ENCODE results near the gene CCT5.
A peak's percentile ranks its signal among the peaks of the same experiment; 100 is the strongest.
"Not testable (repeated sequence)": the region's sequence is repeated elsewhere in the genome, so short reads cannot be mapped to it uniquely, and the experiment has no call there.

CCT5 gene

GRCh38 chr5:10301842-10302610 lies 51.9 kb downstream of the CCT5 start:
- peak; percentile 31 for DNase-seq (ENCODE audit: low spot score)

GRCh38 chr5:10303201-10303600 lies 53.1 kb downstream of the CCT5 start:
- no peak for DNase-seq (ENCODE audit: low spot score)

- no peak for DNase-seq (ENCODE audit: low spot score)
These were observed 53.7 kb downstream of the CCT5 start for GRCh38 chr5:10303699-10304170.

GRCh38 chr5:10304932-10305331 lies 54.9 kb downstream of the CCT5 start:
- DNase-seq (ENCODE audit: low spot score) = no peak

GRCh38 chr5:10306114-10306513 lies 56.0 kb downstream of the CCT5 start:
- no peak for DNase-seq (ENCODE audit: low spot score)

- DNase-seq (ENCODE audit: low spot score) = no peak
These were observed 56.7 kb downstream of the CCT5 start for GRCh38 chr5:10306806-10307205.

GRCh38 chr5:10307206-10308148 lies 57.4 kb downstream of the CCT5 start, which contains the start of gene CMBL:
Gene CMBL, minus strand, starts transcription at chr5:10307902. Its CDS starts 17,140 bp downstream, at chr5:10290762.
- peak; percentile 72 for DNase-seq (ENCODE audit: low spot score)

GRCh38 chr5:10308844-10309243 lies 58.8 kb downstream of the CCT5 start:
- no peak for DNase-seq (ENCODE audit: low spot score)

GRCh38 chr5:10310066-10310779 lies 60.1 kb downstream of the CCT5 start:
- no peak for DNase-seq (ENCODE audit: low spot score)

GRCh38 chr5:10310835-10311570 lies 60.9 kb downstream of the CCT5 start:
- not testable (repeated sequence) for DNase-seq (ENCODE audit: low spot score)

- no peak for DNase-seq (ENCODE audit: low spot score)
These were observed 61.7 kb downstream of the CCT5 start for GRCh38 chr5:10311595-10312425.

GRCh38 chr5:10315201-10315600 lies 65.1 kb downstream of the CCT5 start:
- no peak for DNase-seq (ENCODE audit: low spot score)

Measured in AG08396 (cell line).